Sigmoid colon (tissue), 7 donors: ENCODE results near the gene TMEM63C. TPM values are rescaled to one million over a fixed set of nuclear protein-coding genes. Genes with fewer than 3 reads are reported as not detected.
A peak's percentile ranks its signal among the peaks of the same experiment; 100 is the strongest.

ENCODE experiments used
- DNase-seq: peaks from one replicate; pipeline ENCODE4 v3.0.0-alpha.2; 2019
- H3K27ac ChIP-seq, 4 donors: fragments of 200-600 bp; sonication (generic); one replicate each; pipeline ENCODE4 v1.5.1; 2016 to 2019; ENCODE audit warnings: mild to moderate bottlenecking in 1 of 4
- H3K27me3 ChIP-seq, 3 donors: fragments of 200-600 bp; sonication (generic); one replicate each; pipeline ENCODE4 v1.5.1; 2019; ENCODE audit warnings: mild to moderate bottlenecking in 1 of 3
- H3K36me3 ChIP-seq, 4 donors: fragments of 200-600 bp; sonication (generic); one replicate each; pipeline ENCODE4 v1.5.1; 2016 to 2019
- H3K4me1 ChIP-seq, 4 donors: fragments of 200-600 bp; sonication (generic); one replicate each; pipeline ENCODE4 v1.5.1; 2017 to 2019
- H3K4me3 ChIP-seq, 4 donors: fragments of 200-600 bp; sonication (generic); one replicate each; pipeline ENCODE4 v1.5.1; 2017 to 2019; ENCODE audit warnings: mild to moderate bottlenecking in 2 of 4, moderate library complexity in 1 of 4
- H3K9me3 ChIP-seq, 4 donors: fragments of 200-600 bp in 3 of 4; sonication (generic) in 3 of 4; one replicate each; pipeline versions ENCODE4 v1.5.1 to v1.6.1; 2013 to 2019
- EP300 ChIP-seq, 4 donors: sonication (generic); formaldehyde crosslinking; IDR thresholded peaks; one replicate each; pipeline ENCODE4 v1.6.1; 2017; ENCODE audit warnings: antibody characterized with exemption in 4 of 4
- POLR2A ChIP-seq, 2 donors: fragments of 450-650 bp; IDR thresholded peaks; one replicate each; pipeline ENCODE4 v1.6.1; 2016; ENCODE audit warnings: antibody characterized with exemption in 2 of 2, mild to moderate bottlenecking in 2 of 2, moderate library complexity in 2 of 2
- POLR2AphosphoS5 ChIP-seq, 4 donors: sonication (generic); formaldehyde crosslinking; IDR thresholded peaks; one replicate each; pipeline ENCODE4 v1.6.1; 2017; ENCODE audit warnings: antibody characterized with exemption in 4 of 4
- WGBS, 2 donors: extraction: QIAGEN DNeasy Blood & Tissue Kit; methylation state at CpG; one replicate each; pipeline ENCODE4 v1.1.7; 2013; 5-methylcytosine and 5-hydroxymethylcytosine counted together
- intact Hi-C: fragments of 100-400 bp; cut with DNase I; formaldehyde crosslinking; loops from one replicate; pipeline ENCODE4 v1.15.1; 2023
- polyA plus RNA-seq, 3 donors: library from polyadenylated mRNA; stranded (reverse); fragments of 200-250 nt; gene quantifications; one replicate each; pipeline ENCODE4 v1.2.3, GENCODE V29; 2013
- total RNA-seq, 4 donors: library from RNA; depleted of rRNA; stranded (reverse); fragments of >200 nt; gene quantifications; one replicate each; pipeline ENCODE4 v1.1.0, GENCODE V29; 2016
- TF ChIP-seq, protein P1 (sequence below), 4 experiments: fragments of 450-650 bp in 3 of 4; fragments of 200-600 bp in 1 of 4; IDR thresholded peaks; one replicate each; pipeline ENCODE4 v1.5.1; 2016 to 2019; ENCODE audit warnings: antibody characterized with exemption in 4 of 4, mild to moderate bottlenecking in 3 of 4, moderate library complexity in 2 of 4
- donor health status: healthy with polysubstance abuse.
- donor health status: Bipolar disorder and iron deficiency.
- donor health status: healthy.

TMEM63C gene
- total and polyA plus RNA-seq, 7 donors: 0.28 to 6.5 (median 1.8) TPM

- Histone ChIP-seq H3K4me1 (peaks cover 0 to 24% (median 23%) of the 10 kb centered on the region in 4 donors), H3K4me3 (no peak overlapping the region), H3K9me3 (no peaks in the 10 kb centered on the region), H3K27me3 (peaks cover 28 to 80% (median 54%) of the 10 kb centered on the region in 3 donors), H3K27ac (no peak overlapping the region), H3K36me3 (no peaks in the 10 kb centered on the region)
- peak; percentile 12 for DNase-seq
- TF ChIP-seq, protein P1, sequence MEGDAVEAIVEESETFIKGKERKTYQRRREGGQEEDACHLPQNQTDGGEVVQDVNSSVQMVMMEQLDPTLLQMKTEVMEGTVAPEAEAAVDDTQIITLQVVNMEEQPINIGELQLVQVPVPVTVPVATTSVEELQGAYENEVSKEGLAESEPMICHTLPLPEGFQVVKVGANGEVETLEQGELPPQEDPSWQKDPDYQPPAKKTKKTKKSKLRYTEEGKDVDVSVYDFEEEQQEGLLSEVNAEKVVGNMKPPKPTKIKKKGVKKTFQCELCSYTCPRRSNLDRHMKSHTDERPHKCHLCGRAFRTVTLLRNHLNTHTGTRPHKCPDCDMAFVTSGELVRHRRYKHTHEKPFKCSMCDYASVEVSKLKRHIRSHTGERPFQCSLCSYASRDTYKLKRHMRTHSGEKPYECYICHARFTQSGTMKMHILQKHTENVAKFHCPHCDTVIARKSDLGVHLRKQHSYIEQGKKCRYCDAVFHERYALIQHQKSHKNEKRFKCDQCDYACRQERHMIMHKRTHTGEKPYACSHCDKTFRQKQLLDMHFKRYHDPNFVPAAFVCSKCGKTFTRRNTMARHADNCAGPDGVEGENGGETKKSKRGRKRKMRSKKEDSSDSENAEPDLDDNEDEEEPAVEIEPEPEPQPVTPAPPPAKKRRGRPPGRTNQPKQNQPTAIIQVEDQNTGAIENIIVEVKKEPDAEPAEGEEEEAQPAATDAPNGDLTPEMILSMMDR (IDR thresholded peaks at IDR 0.05): no peak
- no peak for TF ChIP-seq POLR2AphosphoS5 (IDR thresholded peaks at IDR 0.05)
- TF ChIP-seq EP300 (IDR thresholded peaks at IDR 0.05): no peak
- no peak for TF ChIP-seq POLR2A (IDR thresholded peaks at IDR 0.05)
- intact Hi-C loops: no loop called here
- WGBS, 2 donors: 61 to 67% methylated on average over 4 of the region's 4 CpGs
Measured at GRCh38 chr14:77144412-77145115, 37.0 kb upstream of the TMEM63C start.

GRCh38 chr14:77145975-77146740 is 35.4 kb upstream of the TMEM63C start:
- TF ChIP-seq, protein P1 (IDR thresholded peaks at IDR 0.05): no peak
- TF ChIP-seq EP300 (IDR thresholded peaks at IDR 0.05) (no peak), POLR2AphosphoS5 (IDR thresholded peaks at IDR 0.05) (no peak), POLR2A (IDR thresholded peaks at IDR 0.05) (no peak)
- WGBS, 2 donors: 16% methylated on average over 10 of the region's 10 CpGs
- Histone ChIP-seq H3K27ac (no peak overlapping the region), H3K4me1 (peaks cover 0 to 8% (median 8%) of the 10 kb centered on the region in 4 donors), H3K9me3 (no peaks in the 10 kb centered on the region), H3K4me3 (no peak overlapping the region), H3K36me3 (no peaks in the 10 kb centered on the region), H3K27me3 (peaks cover 12 to 64% (median 38%) of the 10 kb centered on the region in 3 donors)
- peak; percentile 17 for DNase-seq
- intact Hi-C loops: no loop called here

DNA sequence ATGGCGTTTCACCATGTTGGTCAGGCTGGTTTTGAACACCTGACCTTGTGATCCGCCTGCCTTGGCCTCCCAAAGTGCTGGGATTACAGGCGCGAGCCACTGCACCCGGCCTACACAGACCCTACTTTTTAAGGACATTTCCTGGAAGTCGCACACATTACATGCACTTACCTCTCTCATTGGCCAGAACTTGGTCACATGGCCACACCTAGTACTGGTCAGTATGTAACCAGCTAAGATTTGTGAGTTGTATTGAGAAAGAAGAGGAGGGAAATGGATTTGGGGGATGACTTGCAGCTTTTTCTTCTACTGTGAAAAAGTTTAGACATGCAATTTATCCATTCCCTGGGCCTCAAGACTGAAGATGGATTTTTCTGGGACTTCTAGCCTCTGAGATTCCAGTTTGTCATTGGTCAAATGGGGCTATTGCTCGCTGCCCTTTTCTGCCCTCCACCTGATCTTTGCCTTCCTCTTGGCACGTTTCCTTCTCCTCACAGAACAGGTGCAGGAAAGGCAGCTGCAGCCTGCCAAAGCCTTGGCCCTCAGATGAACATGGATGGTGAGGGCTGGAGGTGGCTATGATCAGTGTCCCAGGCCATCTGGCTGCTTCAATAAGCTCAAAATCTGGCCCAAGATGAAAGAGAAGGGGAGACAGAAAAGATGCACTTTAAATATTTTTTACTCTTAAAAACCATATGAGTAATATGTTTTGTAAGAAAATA is 32.9 kb upstream of the TMEM63C start:
- peak; percentile 17 for DNase-seq
- no peak overlapping the region for H3K4me3 ChIP-seq
- WGBS, 2 donors: 64 to 77% methylated on average over 8 of the region's 8 CpGs
- H3K9me3 ChIP-seq: no peaks in the 10 kb centered on the region
- intact Hi-C loops: no loop called here
- H3K27ac ChIP-seq: no peak overlapping the region
- TF ChIP-seq EP300 (IDR thresholded peaks at IDR 0.05) (no peak), POLR2A (IDR thresholded peaks at IDR 0.05) (no peak), POLR2AphosphoS5 (IDR thresholded peaks at IDR 0.05) (no peak)
- TF ChIP-seq, protein P1 (IDR thresholded peaks at IDR 0.05): no peak
- H3K27me3 ChIP-seq: peaks cover 0 to 47% (median 17%) of the 10 kb centered on the region in 3 donors
- no peaks in the 10 kb centered on the region for H3K4me1 ChIP-seq
- no peaks in the 10 kb centered on the region for H3K36me3 ChIP-seq

GRCh38 chr14:77151245-77151644 is 30.4 kb upstream of the TMEM63C start:
- Histone ChIP-seq H3K36me3 (no peaks in the 10 kb centered on the region), H3K4me3 (no peak overlapping the region), H3K4me1 (no peaks in the 10 kb centered on the region), H3K9me3 (no peaks in the 10 kb centered on the region), H3K27me3 (peaks cover 0 to 28% (median 4%) of the 10 kb centered on the region in 3 donors), H3K27ac (no peak overlapping the region)
- WGBS, 2 donors: 2 to 8% methylated on average over 5 of the region's 5 CpGs
- TF ChIP-seq, protein P1 (IDR thresholded peaks at IDR 0.05): no peak
- no peak for TF ChIP-seq POLR2AphosphoS5 (IDR thresholded peaks at IDR 0.05)
- TF ChIP-seq POLR2A (IDR thresholded peaks at IDR 0.05): no peak
- no peak for TF ChIP-seq EP300 (IDR thresholded peaks at IDR 0.05)
- intact Hi-C loops: loop anchor here (5.0 kb wide), 1 partner anchor 166 kb away; no protein-coding TSS in a partner anchor
- DNase-seq: peak; percentile 17
